ENCODE results near the gene NCR2.

DNA sequence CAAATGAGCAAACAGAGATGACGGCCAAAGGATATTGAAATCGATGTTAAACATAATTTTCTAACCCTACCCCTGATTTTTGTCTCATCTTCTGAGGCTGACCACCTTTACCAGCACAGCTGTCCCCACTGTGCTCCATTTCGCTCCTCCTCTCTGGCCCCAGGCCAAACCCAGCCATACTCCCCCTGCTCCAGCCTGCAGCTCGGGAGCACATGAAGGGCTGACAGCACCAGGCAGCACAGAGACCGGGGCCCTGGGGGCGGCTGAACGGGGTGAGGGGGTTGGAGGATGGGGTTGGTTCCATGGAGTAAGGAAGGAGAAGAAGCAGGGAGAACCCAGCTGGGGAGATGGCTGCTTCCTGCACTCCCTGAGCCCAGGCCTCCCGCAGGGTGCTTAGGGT is 3.2 kb upstream of the NCR2 start:
- TF ChIP-seq, protein P1, sequence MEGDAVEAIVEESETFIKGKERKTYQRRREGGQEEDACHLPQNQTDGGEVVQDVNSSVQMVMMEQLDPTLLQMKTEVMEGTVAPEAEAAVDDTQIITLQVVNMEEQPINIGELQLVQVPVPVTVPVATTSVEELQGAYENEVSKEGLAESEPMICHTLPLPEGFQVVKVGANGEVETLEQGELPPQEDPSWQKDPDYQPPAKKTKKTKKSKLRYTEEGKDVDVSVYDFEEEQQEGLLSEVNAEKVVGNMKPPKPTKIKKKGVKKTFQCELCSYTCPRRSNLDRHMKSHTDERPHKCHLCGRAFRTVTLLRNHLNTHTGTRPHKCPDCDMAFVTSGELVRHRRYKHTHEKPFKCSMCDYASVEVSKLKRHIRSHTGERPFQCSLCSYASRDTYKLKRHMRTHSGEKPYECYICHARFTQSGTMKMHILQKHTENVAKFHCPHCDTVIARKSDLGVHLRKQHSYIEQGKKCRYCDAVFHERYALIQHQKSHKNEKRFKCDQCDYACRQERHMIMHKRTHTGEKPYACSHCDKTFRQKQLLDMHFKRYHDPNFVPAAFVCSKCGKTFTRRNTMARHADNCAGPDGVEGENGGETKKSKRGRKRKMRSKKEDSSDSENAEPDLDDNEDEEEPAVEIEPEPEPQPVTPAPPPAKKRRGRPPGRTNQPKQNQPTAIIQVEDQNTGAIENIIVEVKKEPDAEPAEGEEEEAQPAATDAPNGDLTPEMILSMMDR (IDR thresholded peaks at IDR 0.05) = no peak
- no peak for TF ChIP-seq EZH2 (IDR thresholded peaks at IDR 0.05; ENCODE audit: borderline replicate concordance, insufficient read depth, low read depth, low read length, poor library complexity, severe bottlenecking)

Data from B cell (primary cell).